PFSK-1 (cell line): ENCODE measurements around the gene NACAD.

Source experiments
- FOXP2 ChIP-seq: optimal IDR thresholded peaks from 2 replicates; pipeline ENCODE3; 2011; ENCODE audit warnings: borderline replicate concordance, control low read depth, inconsistent platforms; ENCODE audit not compliant: insufficient read depth; ENCODE audit errors: extremely low read length, extremely low read depth
- POLR2AphosphoS5 ChIP-seq: IDR thresholded peaks from 2 replicates; pipeline ENCODE4 v1.6.1; 2012; ENCODE audit warnings: low read depth, mild to moderate bottlenecking, control low read depth, low read length, moderate library complexity
- SIN3A ChIP-seq: IDR thresholded peaks from 2 replicates; pipeline ENCODE4 v1.6.1; 2012; ENCODE audit warnings: mild to moderate bottlenecking, low read length, moderate library complexity, borderline replicate concordance; ENCODE audit not compliant: insufficient read depth
- TAF1 ChIP-seq: IDR thresholded peaks from 2 replicates; pipeline ENCODE4 v1.6.1; 2012; ENCODE audit warnings: low read length, control low read depth, borderline replicate concordance; ENCODE audit not compliant: insufficient read depth
- TF ChIP-seq, protein P1 (sequence below), 2 experiments: IDR thresholded peaks; 2 replicates each; pipeline versions ENCODE4 v1.6.1 to v1.8.0; 2011 to 2012; ENCODE audit warnings: low read depth in 2 of 2, low read length in 2 of 2, control low read depth in 1 of 2, inconsistent platforms in 1 of 2, mild to moderate bottlenecking in 1 of 2, moderate library complexity in 1 of 2; ENCODE audit not compliant: insufficient read depth in 1 of 2

Gene NACAD

DNA sequence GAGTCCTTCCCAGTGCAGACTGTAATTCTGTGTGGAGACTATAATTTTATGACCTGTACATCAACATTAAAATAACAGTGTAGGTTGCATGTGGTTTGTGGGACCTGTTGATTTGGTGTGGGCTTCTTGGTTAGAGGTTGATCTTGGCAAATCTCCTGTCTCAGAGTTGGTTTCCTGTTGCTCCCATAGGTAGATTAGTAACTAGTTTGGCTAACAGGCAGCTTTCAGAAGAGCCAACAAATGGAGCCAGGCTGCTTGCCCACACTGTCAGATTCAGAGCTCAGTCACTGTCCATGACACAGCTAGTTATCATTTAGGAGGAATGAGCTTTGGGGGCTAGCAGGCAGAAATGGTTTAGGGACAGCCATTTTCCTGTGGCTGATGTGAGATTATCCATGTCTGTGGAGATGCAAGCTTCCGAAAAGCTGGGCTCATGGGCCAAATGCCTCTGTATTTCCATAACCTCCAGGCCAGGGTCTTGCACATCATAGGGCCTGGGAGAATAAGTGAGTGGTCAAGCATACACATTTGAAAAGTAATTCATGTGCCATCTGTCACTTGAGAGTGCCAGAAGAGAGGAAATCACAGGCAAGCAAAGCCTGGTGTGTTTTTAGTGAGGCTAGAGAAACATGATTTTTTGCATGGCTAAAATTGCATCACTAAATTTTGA is 55.4 kb downstream of the NACAD start:
- TF ChIP-seq, protein P1, sequence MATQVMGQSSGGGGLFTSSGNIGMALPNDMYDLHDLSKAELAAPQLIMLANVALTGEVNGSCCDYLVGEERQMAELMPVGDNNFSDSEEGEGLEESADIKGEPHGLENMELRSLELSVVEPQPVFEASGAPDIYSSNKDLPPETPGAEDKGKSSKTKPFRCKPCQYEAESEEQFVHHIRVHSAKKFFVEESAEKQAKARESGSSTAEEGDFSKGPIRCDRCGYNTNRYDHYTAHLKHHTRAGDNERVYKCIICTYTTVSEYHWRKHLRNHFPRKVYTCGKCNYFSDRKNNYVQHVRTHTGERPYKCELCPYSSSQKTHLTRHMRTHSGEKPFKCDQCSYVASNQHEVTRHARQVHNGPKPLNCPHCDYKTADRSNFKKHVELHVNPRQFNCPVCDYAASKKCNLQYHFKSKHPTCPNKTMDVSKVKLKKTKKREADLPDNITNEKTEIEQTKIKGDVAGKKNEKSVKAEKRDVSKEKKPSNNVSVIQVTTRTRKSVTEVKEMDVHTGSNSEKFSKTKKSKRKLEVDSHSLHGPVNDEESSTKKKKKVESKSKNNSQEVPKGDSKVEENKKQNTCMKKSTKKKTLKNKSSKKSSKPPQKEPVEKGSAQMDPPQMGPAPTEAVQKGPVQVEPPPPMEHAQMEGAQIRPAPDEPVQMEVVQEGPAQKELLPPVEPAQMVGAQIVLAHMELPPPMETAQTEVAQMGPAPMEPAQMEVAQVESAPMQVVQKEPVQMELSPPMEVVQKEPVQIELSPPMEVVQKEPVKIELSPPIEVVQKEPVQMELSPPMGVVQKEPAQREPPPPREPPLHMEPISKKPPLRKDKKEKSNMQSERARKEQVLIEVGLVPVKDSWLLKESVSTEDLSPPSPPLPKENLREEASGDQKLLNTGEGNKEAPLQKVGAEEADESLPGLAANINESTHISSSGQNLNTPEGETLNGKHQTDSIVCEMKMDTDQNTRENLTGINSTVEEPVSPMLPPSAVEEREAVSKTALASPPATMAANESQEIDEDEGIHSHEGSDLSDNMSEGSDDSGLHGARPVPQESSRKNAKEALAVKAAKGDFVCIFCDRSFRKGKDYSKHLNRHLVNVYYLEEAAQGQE (IDR thresholded peaks at IDR 0.05; ENCODE audit: insufficient read depth in 1 of 2, low read depth in 2 of 2, low read length in 2 of 2), result no peak
- TF ChIP-seq POLR2AphosphoS5 (no peak), SIN3A (no peak), TAF1 (no peak), FOXP2 (no peak)

DNA sequence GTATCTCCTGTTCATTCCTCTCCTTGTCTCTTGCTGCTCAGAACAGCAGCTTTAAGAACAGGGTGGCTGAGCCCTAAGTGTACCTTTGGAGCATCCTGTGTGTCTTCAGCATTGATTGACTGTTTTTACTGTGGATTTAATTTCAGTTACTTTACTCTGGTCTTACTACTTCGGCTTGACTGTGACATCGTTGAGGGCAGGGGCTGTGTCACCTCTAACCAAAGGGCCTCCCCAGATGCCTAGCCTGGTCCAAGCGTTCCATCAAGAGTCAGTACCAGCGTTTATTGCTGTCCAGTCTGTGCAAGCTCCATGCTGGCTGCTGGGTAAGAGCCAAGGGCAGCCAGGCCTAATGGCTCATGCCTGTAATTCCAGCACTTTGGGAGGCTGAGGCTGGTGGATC is 56.3 kb downstream of the NACAD start:
- TF ChIP-seq POLR2AphosphoS5 (no peak), SIN3A (no peak), FOXP2 (no peak), TAF1 (no peak)
- TF ChIP-seq, protein P1 (IDR thresholded peaks at IDR 0.05; ENCODE audit: insufficient read depth in 1 of 2, low read depth in 2 of 2, low read length in 2 of 2), result no peak

DNA sequence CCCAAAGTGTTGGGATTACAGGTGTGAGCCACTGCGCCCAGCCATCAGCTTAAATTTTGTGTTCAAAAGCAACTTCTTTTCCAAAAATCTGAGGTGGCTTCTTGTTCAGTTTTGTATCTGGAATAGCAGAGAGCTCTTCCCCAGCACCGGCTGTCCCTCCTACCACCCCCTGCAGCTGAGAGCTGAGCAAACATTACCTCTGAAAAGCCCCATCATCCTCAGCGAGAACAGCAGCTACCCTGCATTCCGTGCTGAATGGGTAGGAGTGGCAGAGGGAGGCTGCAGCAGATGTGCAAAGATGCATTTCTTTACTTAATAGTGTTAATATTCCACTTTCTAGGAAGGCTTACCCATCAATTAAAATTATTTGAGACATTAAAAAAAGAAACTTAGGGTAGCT is 56.9 kb downstream of the NACAD start:
- no peak for TF ChIP-seq SIN3A
- TF ChIP-seq TAF1, result no peak
- TF ChIP-seq, protein P1 (IDR thresholded peaks at IDR 0.05; ENCODE audit: insufficient read depth in 1 of 2, low read depth in 2 of 2, low read length in 2 of 2), result no peak
- no peak for TF ChIP-seq FOXP2
- no peak for TF ChIP-seq POLR2AphosphoS5
